ENCODE results near the gene CPNE7. TPM values are rescaled to one million over a fixed set of nuclear protein-coding genes. Genes with fewer than 3 reads are reported as not detected.

Gene CPNE7
- total RNA-seq, 4 donors from 2014 or later, result 0.44 to 1.1 TPM; not detected in 2

GRCh38 chr16:89645122-89645521, 69.6 kb downstream of the CPNE7 start:
- TF ChIP-seq CTCF (IDR thresholded peaks at IDR 0.05), result no peak
- no peak for TF ChIP-seq POLR2A (IDR thresholded peaks at IDR 0.05)
- DNase-seq, result no peak
- no peaks in the 10 kb centered on the region for H3K9me3 ChIP-seq
- no peaks in the 10 kb centered on the region for H3K27me3 ChIP-seq
- no peak overlapping the region for H3K4me3 ChIP-seq (replicated peaks in 1 of 3)
- no peak overlapping the region for H3K27ac ChIP-seq
- peaks cover 27 to 29% of the 10 kb centered on the region in 2 donors for H3K36me3 ChIP-seq
- 92 to 94% methylated on average over 9 to 11 of the region's 11 CpGs for WGBS, 2 donors
- H3K4me1 ChIP-seq, result peaks cover 0 to 10% of the 10 kb centered on the region in 2 donors
- intact Hi-C loops (cut with DNase I), result no loop called here

- peaks cover 27 to 29% of the 10 kb centered on the region in 2 donors for H3K36me3 ChIP-seq
- H3K4me3 ChIP-seq (replicated peaks in 1 of 3), result no peak overlapping the region
- intact Hi-C loops (cut with DNase I), result no loop called here
- H3K27me3 ChIP-seq, result no peaks in the 10 kb centered on the region
- WGBS, 2 donors, result 97 to 100% methylated on average over 20 to 22 of the region's 22 CpGs
- DNase-seq, result no peak
- H3K4me1 ChIP-seq, result peaks cover 0 to 5% of the 10 kb centered on the region in 2 donors
- H3K27ac ChIP-seq, result no peak overlapping the region
- TF ChIP-seq CTCF (IDR thresholded peaks at IDR 0.05), result no peak
- no peak for TF ChIP-seq POLR2A (IDR thresholded peaks at IDR 0.05)
- no peaks in the 10 kb centered on the region for H3K9me3 ChIP-seq
Observed at GRCh38 chr16:89646270-89646669, 70.7 kb downstream of the CPNE7 start.

Small RNAs within 50 kb of the gene (small RNA-seq; reads per million reads assigned to genes)
- gene SNORD68, result not detected

Other genes starting within 250 kb of the CPNE7 start
- 10 to 100 TPM; 62.1 to 90.4 (median 75.0) TPM for gene ANKRD11, start 85.2 kb upstream of the CPNE7 start, total RNA-seq
- 100 to 1,000 TPM; 218 to 392 (median 285) TPM for gene SPG7, start 67.4 kb upstream of the CPNE7 start, total RNA-seq
- gene RPL13, start 15.1 kb upstream of the CPNE7 start, total RNA-seq, result 1,000 to 10,000 TPM; 5,127 to 8,436 (median 6,104) TPM
- gene DPEP1, start 37.9 kb downstream of the CPNE7 start, total RNA-seq, result 1 to 10 TPM in 2 of 4 donors, under 1 TPM in 2; 0.29 to 5.0 (median 1.3) TPM
- 10 to 100 TPM; 66.8 to 95.1 (median 76.0) TPM for gene CHMP1A, start 82.0 kb downstream of the CPNE7 start, total RNA-seq
- gene SPATA33, start 82.1 kb downstream of the CPNE7 start, total RNA-seq, result 1 to 10 TPM; 6.0 to 8.9 (median 7.5) TPM
- gene CDK10, start 110.9 kb downstream of the CPNE7 start, total RNA-seq, result 100 to 1,000 TPM in 1 of 4 donors, 10 to 100 TPM in 3; 88.7 to 109 (median 91.3) TPM
- gene SPATA2L, start 125.9 kb downstream of the CPNE7 start, total RNA-seq, result 10 to 100 TPM; 22.4 to 31.9 (median 27.7) TPM
- 10 to 100 TPM in 1 of 4 donors, 1 to 10 TPM in 3; 3.1 to 15.6 (median 9.0) TPM for gene VPS9D1, start 145.1 kb downstream of the CPNE7 start, total RNA-seq
- 10 to 100 TPM; 21.2 to 38.9 (median 24.9) TPM for gene ZNF276, start 145.8 kb downstream of the CPNE7 start, total RNA-seq
- 10 to 100 TPM in 1 of 4 donors, 1 to 10 TPM in 3; 2.3 to 10.3 (median 3.6) TPM for gene FANCA, start 240.9 kb downstream of the CPNE7 start, total RNA-seq